GM18505 (cell line): ENCODE measurements around the gene MAL.

Source experiments
- ATAC-seq: cut with Tn5 transposase; IDR thresholded peaks from one replicate; pipeline ENCODE4 v1.9.1; 2021; ENCODE audit not compliant: unreplicated experiment
- POLR2A ChIP-seq: IDR thresholded peaks from 4 replicates; pipeline ENCODE4 v1.6.1; 2011; ENCODE audit warnings: borderline replicate concordance; ENCODE audit not compliant: insufficient read depth, insufficient read length; ENCODE audit errors: extremely low read depth

Gene MAL

DNA sequence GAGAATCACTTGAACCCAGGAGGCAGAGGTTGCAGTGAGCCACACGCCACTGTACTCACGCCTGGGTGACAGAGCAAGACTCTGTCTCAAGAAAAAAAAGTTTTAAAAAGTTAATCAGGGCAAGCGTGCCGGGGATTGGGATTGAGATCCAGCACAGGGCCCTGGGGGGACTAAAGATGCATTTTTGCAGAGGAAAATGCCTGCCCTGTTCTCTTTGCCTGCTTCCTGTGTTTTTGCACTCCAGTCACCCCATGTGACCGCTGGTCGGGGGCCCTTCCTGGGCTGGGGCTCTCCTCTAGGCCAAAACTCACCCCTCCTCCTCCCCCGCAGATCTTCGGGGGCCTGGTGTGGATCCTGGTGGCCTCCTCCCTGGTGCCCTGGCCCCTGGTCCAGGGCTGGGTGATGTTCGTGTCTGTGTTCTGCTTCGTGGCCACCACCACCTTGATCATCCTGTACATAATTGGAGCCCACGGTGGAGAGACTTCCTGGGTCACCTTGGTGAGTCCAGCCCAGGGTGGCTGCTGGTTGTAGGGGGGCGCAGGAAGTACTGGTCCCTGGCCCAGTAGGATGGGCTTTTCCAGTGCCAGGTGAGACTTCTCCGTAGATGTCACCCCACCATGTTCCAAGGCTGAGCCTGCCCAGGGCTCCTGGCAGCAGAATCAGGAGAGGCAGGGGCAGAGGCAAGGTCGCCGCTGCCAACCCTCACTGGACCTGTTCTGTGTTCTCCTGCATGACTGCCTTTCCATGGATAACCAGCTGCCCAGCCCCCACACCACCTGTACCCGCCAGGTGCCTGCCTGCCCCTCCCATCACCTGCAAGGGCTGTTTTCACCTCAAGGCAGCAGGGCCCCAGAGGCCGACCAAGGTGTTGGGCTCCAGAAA, 22.4 kb downstream of the MAL start:
- no peak for TF ChIP-seq POLR2A
- ATAC-seq, result no peak

GRCh38 chr2:95048825-95049682, 23.5 kb downstream of the MAL start:
- ATAC-seq, result no peak
- TF ChIP-seq POLR2A, result no peak

GRCh38 chr2:95049683-95049955, 24.1 kb downstream of the MAL start:
- no peak for ATAC-seq
- TF ChIP-seq POLR2A, result no peak

- TF ChIP-seq POLR2A, result no peak
Measured at GRCh38 chr2:95049961-95050360, 24.5 kb downstream of the MAL start.

DNA sequence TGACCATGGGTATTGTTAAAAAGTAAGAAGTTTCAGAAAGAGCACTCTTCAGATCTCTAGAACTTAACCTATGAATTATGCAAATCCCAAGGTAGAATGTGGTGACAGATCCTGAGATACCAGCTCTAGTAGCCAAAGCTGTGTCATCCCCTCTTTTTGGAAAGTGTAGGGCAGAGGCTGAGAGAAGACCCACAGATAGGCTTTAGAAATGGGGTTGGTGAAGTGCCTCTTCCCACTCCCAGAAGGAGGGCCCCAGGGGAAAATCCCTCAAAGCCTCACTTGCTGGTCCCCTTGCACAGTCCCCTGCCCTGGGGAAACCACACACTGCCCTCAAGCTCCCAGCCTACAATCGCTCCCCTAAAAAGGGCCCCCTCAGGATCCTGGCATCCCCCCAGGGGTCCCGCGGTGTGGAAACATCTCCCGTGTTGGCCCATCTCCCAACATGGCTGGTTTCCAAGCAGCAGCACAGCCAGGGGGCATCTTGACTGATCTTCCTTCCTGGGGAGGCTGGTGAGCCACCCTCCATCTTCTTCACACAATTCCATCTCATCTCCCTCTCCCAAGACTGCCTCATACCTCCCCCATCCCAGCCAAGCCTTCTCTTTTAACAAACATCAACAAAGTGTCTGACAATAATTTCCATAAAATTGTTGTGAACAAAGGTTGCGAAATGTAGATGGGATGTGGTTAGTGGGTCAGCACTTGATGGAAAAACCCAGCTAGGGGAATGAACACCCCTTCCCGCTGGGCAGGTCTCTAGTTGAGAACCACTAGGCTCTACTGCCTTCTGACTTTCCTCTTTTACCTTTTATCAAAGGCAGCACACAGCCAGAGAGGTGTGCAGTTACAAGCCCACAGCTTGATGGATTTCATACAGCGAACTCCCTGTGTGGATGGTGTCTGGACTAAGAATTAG, 25.1 kb downstream of the MAL start:
- no peak for TF ChIP-seq POLR2A
- ATAC-seq, result no peak

More at GRCh38 chr2:95049961-95050360, 24.5 kb downstream of the MAL start:
- no peak for ATAC-seq

- ATAC-seq, result no peak
Measured at GRCh38 chr2:95051626-95052025, 26.1 kb downstream of the MAL start.

GRCh38 chr2:95052307-95052706, 26.8 kb downstream of the MAL start:
- no peak for TF ChIP-seq POLR2A
- ATAC-seq, result no peak

More at GRCh38 chr2:95051626-95052025, 26.1 kb downstream of the MAL start:
- TF ChIP-seq POLR2A, result no peak

GRCh38 chr2:95052804-95053479, 27.4 kb downstream of the MAL start:
- no peak for TF ChIP-seq POLR2A
- ATAC-seq, result no peak

DNA sequence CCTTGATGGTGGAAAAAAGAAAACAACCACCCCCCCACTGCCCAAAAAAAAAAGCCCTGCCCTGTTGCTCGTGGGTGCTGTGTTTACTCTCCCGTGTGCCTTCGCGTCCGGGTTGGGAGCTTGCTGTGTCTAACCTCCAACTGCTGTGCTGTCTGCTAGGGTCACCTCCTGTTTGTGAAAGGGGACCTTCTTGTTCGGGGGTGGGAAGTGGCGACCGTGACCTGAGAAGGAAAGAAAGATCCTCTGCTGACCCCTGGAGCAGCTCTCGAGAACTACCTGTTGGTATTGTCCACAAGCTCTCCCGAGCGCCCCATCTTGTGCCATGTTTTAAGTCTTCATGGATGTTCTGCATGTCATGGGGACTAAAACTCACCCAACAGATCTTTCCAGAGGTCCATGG, 28.0 kb downstream of the MAL start:
- TF ChIP-seq POLR2A, result no peak
- ATAC-seq, result no peak

DNA sequence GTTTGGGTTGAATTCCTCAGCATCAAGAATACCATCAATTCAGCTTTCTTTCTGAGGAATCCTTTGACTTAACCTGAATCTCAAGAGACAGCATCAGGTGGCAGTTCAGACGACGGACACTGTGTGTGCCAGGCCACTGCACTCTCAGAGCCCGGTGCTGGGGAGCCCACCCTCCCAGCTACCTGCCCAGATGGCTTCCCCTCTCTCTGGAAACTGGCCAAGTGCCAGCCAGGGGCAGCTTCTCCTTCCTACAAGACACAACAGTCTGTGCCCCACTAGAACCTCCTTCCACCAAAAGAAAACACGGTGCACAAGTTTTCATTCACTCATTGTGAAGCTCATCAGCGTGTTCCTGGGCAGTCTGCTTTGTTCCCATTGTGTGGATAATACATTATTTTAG, 28.5 kb downstream of the MAL start:
- TF ChIP-seq POLR2A, result no peak
- ATAC-seq, result no peak

- no peak for TF ChIP-seq POLR2A
- no peak for ATAC-seq
Measured at GRCh38 chr2:95055262-95055661, 29.8 kb downstream of the MAL start.

DNA sequence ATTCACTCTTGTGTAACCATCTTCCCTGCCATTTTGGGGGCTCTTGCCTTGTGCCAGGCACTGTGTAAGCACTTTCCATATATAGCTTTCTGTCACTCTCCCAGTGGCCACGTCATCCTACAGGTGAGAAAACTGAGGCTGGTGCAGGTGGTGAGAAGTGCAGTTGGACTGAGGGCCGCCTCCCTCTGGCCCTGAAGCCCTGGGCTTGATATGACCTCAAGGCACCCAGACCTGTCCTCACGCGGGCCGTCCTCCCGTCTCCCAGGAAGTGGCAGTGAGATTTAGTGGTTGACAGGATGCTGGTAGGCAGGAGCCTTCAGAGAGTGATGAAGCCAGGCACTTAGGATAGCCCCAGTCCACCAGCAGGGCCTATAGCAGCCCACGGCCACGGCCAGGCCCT, 30.5 kb downstream of the MAL start:
- TF ChIP-seq POLR2A, result no peak
- ATAC-seq, result no peak
